Measurements from ENCODE around the gene HGFAC. TPM values are rescaled to one million over a fixed set of nuclear protein-coding genes. Genes with fewer than 3 reads are reported as not detected.

HGFAC gene
- total RNA-seq, 1 experiment from 2014 or later = 0.37 TPM

GRCh38 chr4:3442959-3443749 lies 1.4 kb downstream of the HGFAC start:
- Histone ChIP-seq H3K14ac (ENCODE audit: insufficient read depth, low read length) (no peak overlapping the region), H3K4me2 (ENCODE audit: insufficient read depth, insufficient read length, low read length) (no peak overlapping the region), H3K56ac (ENCODE audit: insufficient read length, low read depth, low read length) (no peak overlapping the region), H2BK120ac (ENCODE audit: low read depth, low read length, poor library complexity, severe bottlenecking) (no peak overlapping the region), H4K8ac (replicated peaks; ENCODE audit: insufficient read length, low read depth, low read length) (no peak overlapping the region), H4K5ac (ENCODE audit: insufficient read length, low read depth, low read length) (no peak overlapping the region), H2AK5ac (ENCODE audit: insufficient read length, low read length) (no peak overlapping the region), H2BK12ac (ENCODE audit: insufficient read length, low read depth, low read length) (no peak overlapping the region), H3K4ac (ENCODE audit: low read depth, low read length) (no peak overlapping the region), H2AFZ (ENCODE audit: low read length) (no peak overlapping the region), H3K9ac (ENCODE audit: extremely low read depth, insufficient read length, low read length) (no peak overlapping the region), H4K20me1 (ENCODE audit: control insufficient read depth, insufficient read depth, insufficient read length) (no peaks in the 10 kb centered on the region), H3K27me3 (ENCODE audit: insufficient read depth, low read length) (no peaks in the 10 kb centered on the region), H3K79me2 (ENCODE audit: insufficient read depth, low read length) (no peaks in the 10 kb centered on the region), H3K79me1 (ENCODE audit: insufficient read depth, low read depth, low read length, poor library complexity, severe bottlenecking) (no peaks in the 10 kb centered on the region), H3K18ac (ENCODE audit: insufficient read length, low read depth, low read length) (no peak overlapping the region), H3K27ac (ENCODE audit: insufficient read length, low read depth, low read length) (no peak overlapping the region), H3K23ac (ENCODE audit: insufficient read length, low read depth, low read length) (no peak overlapping the region), H2BK20ac (ENCODE audit: low read depth, low read length, poor library complexity, severe bottlenecking) (no peak overlapping the region), H3K4me1 (ENCODE audit: insufficient read depth, low read length) (no peaks in the 10 kb centered on the region), H4K91ac (ENCODE audit: insufficient read length, low read depth, low read length) (no peak overlapping the region), H3T11ph (ENCODE audit: low read length) (no peak overlapping the region), H3K23me2 (ENCODE audit: insufficient read length, low read depth, low read length, poor library complexity, severe bottlenecking) (no peaks in the 10 kb centered on the region), H3K9me3 (ENCODE audit: control insufficient read depth, low read depth, low read length) (no peaks in the 10 kb centered on the region), H2BK5ac (ENCODE audit: insufficient read length, low read length) (no peak overlapping the region), H2BK15ac (ENCODE audit: low read depth, low read length) (no peak overlapping the region)
- DNase-seq = peak; percentile 73
- Mint-ChIP-seq H3K9me3 (no peaks in the 10 kb centered on the region), H3K27ac (no peak overlapping the region), H3K27me3 (ENCODE audit: low read depth) (no peaks in the 10 kb centered on the region), H3K36me3 (ENCODE audit: insufficient read depth in 1 of 3, low read depth in 3 of 3) (no peaks in the 10 kb centered on the region), H3K4me1 (no peaks in the 10 kb centered on the region), H3K4me3 (no peak overlapping the region)
- no CpG with 5 or more reads among the region's 36 CpGs for WGBS (ENCODE audit: extremely low coverage, insufficient read length, low lambda C conversion rate)
- TF ChIP-seq, protein P1, sequence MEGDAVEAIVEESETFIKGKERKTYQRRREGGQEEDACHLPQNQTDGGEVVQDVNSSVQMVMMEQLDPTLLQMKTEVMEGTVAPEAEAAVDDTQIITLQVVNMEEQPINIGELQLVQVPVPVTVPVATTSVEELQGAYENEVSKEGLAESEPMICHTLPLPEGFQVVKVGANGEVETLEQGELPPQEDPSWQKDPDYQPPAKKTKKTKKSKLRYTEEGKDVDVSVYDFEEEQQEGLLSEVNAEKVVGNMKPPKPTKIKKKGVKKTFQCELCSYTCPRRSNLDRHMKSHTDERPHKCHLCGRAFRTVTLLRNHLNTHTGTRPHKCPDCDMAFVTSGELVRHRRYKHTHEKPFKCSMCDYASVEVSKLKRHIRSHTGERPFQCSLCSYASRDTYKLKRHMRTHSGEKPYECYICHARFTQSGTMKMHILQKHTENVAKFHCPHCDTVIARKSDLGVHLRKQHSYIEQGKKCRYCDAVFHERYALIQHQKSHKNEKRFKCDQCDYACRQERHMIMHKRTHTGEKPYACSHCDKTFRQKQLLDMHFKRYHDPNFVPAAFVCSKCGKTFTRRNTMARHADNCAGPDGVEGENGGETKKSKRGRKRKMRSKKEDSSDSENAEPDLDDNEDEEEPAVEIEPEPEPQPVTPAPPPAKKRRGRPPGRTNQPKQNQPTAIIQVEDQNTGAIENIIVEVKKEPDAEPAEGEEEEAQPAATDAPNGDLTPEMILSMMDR (conservative IDR thresholded peaks at IDR 0.05) = peak; percentile 99

Measured in H9 (cell line).